IPS-18a (cell line): ENCODE results near the gene PLCG1.

ENCODE experiments used
- H3K27ac ChIP-seq: one replicate; pipeline ENCODE4 v1.5.1; 2013; ENCODE audit warnings: low read length
- H3K27me3 ChIP-seq: one replicate; pipeline ENCODE4 v1.6.1; 2013; ENCODE audit warnings: mild to moderate bottlenecking, low read length; ENCODE audit not compliant: control insufficient read depth, insufficient read depth
- H3K36me3 ChIP-seq: one replicate; pipeline ENCODE4 v1.6.1; 2013; ENCODE audit warnings: low read depth, low read length; ENCODE audit not compliant: control insufficient read depth
- H3K4me1 ChIP-seq: one replicate; pipeline ENCODE4 v1.6.1; 2013; ENCODE audit warnings: low read depth, low read length; ENCODE audit not compliant: control insufficient read depth
- H3K4me3 ChIP-seq: one replicate; pipeline ENCODE4 v1.5.1; 2013; ENCODE audit warnings: low read length
- H3K9ac ChIP-seq: one replicate; pipeline ENCODE4 v1.6.1; 2013; ENCODE audit warnings: mild to moderate bottlenecking, low read length, moderate library complexity
- H3K9me3 ChIP-seq: one replicate; pipeline ENCODE4 v1.6.1; 2013; ENCODE audit warnings: low read depth, low read length; ENCODE audit not compliant: control insufficient read depth

The PLCG1 gene

GRCh38 chr20:41214666-41215065, 77.3 kb downstream of the PLCG1 start:
- Histone ChIP-seq H3K9ac (no peak overlapping the region), H3K27me3 (no peaks in the 10 kb centered on the region), H3K27ac (no peak overlapping the region), H3K36me3 (no peaks in the 10 kb centered on the region), H3K4me1 (no peaks in the 10 kb centered on the region), H3K9me3 (no peaks in the 10 kb centered on the region), H3K4me3 (no peak overlapping the region)

GRCh38 chr20:41217422-41217821, 80.1 kb downstream of the PLCG1 start:
- H3K9me3 ChIP-seq, result no peaks in the 10 kb centered on the region
- H3K9ac ChIP-seq, result no peak overlapping the region
- H3K4me1 ChIP-seq, result no peaks in the 10 kb centered on the region
- H3K27me3 ChIP-seq, result no peaks in the 10 kb centered on the region
- no peaks in the 10 kb centered on the region for H3K36me3 ChIP-seq
- no peak overlapping the region for H3K4me3 ChIP-seq
- H3K27ac ChIP-seq, result no peak overlapping the region

- no peak overlapping the region for H3K9ac ChIP-seq
- H3K27me3 ChIP-seq, result no peaks in the 10 kb centered on the region
- H3K4me1 ChIP-seq, result no peaks in the 10 kb centered on the region
- H3K4me3 ChIP-seq, result no peak overlapping the region
- no peaks in the 10 kb centered on the region for H3K9me3 ChIP-seq
- H3K27ac ChIP-seq, result no peak overlapping the region
- H3K36me3 ChIP-seq, result no peaks in the 10 kb centered on the region
Measured at GRCh38 chr20:41218466-41218865, 81.1 kb downstream of the PLCG1 start.

GRCh38 chr20:41219824-41220223, 82.5 kb downstream of the PLCG1 start:
- Histone ChIP-seq H3K4me3 (no peak overlapping the region), H3K9ac (no peak overlapping the region), H3K4me1 (no peaks in the 10 kb centered on the region), H3K27ac (no peak overlapping the region), H3K27me3 (no peaks in the 10 kb centered on the region), H3K9me3 (no peaks in the 10 kb centered on the region), H3K36me3 (no peaks in the 10 kb centered on the region)

GRCh38 chr20:41221614-41222218, 84.4 kb downstream of the PLCG1 start:
- Histone ChIP-seq H3K36me3 (no peaks in the 10 kb centered on the region), H3K9ac (no peak overlapping the region), H3K27ac (no peak overlapping the region), H3K27me3 (no peaks in the 10 kb centered on the region), H3K4me3 (no peak overlapping the region), H3K9me3 (no peaks in the 10 kb centered on the region), H3K4me1 (no peaks in the 10 kb centered on the region)

- Histone ChIP-seq H3K4me1 (no peaks in the 10 kb centered on the region), H3K27ac (no peak overlapping the region), H3K4me3 (no peak overlapping the region), H3K9ac (no peak overlapping the region), H3K36me3 (no peaks in the 10 kb centered on the region), H3K27me3 (no peaks in the 10 kb centered on the region), H3K9me3 (no peaks in the 10 kb centered on the region)
Measured at GRCh38 chr20:41222296-41222695, 85.0 kb downstream of the PLCG1 start.

- no peak overlapping the region for H3K27ac ChIP-seq
- H3K4me1 ChIP-seq, result no peaks in the 10 kb centered on the region
- no peaks in the 10 kb centered on the region for H3K27me3 ChIP-seq
- H3K36me3 ChIP-seq, result no peaks in the 10 kb centered on the region
- no peak overlapping the region for H3K9ac ChIP-seq
- no peak overlapping the region for H3K4me3 ChIP-seq
- no peaks in the 10 kb centered on the region for H3K9me3 ChIP-seq
Measured at GRCh38 chr20:41222703-41223102, 85.4 kb downstream of the PLCG1 start.

- no peaks in the 10 kb centered on the region for H3K36me3 ChIP-seq
- H3K9me3 ChIP-seq, result no peaks in the 10 kb centered on the region
- no peaks in the 10 kb centered on the region for H3K4me1 ChIP-seq
- no peaks in the 10 kb centered on the region for H3K27me3 ChIP-seq
- no peak overlapping the region for H3K4me3 ChIP-seq
- no peak overlapping the region for H3K9ac ChIP-seq
- H3K27ac ChIP-seq, result no peak overlapping the region
Measured at GRCh38 chr20:41223112-41223511, 85.8 kb downstream of the PLCG1 start.

- Histone ChIP-seq H3K4me1 (no peaks in the 10 kb centered on the region), H3K27ac (no peak overlapping the region), H3K4me3 (no peak overlapping the region), H3K9ac (no peak overlapping the region), H3K9me3 (no peaks in the 10 kb centered on the region), H3K36me3 (no peaks in the 10 kb centered on the region), H3K27me3 (no peaks in the 10 kb centered on the region)
Measured at GRCh38 chr20:41224281-41224680, 86.9 kb downstream of the PLCG1 start.

- H3K9ac ChIP-seq, result no peak overlapping the region
- no peaks in the 10 kb centered on the region for H3K4me1 ChIP-seq
- H3K9me3 ChIP-seq, result no peaks in the 10 kb centered on the region
- no peak overlapping the region for H3K27ac ChIP-seq
- H3K4me3 ChIP-seq, result no peak overlapping the region
- H3K27me3 ChIP-seq, result no peaks in the 10 kb centered on the region
- no peaks in the 10 kb centered on the region for H3K36me3 ChIP-seq
Measured at GRCh38 chr20:41225091-41225490, 87.7 kb downstream of the PLCG1 start.

- H3K36me3 ChIP-seq, result no peaks in the 10 kb centered on the region
- H3K27ac ChIP-seq, result no peak overlapping the region
- H3K9ac ChIP-seq, result no peak overlapping the region
- no peaks in the 10 kb centered on the region for H3K4me1 ChIP-seq
- no peak overlapping the region for H3K4me3 ChIP-seq
- no peaks in the 10 kb centered on the region for H3K27me3 ChIP-seq
- no peaks in the 10 kb centered on the region for H3K9me3 ChIP-seq
Measured at GRCh38 chr20:41226426-41226825, 89.1 kb downstream of the PLCG1 start.
